T-helper 2 cell (primary cell): ENCODE data around the gene UAP1.
A peak's percentile ranks its signal among the peaks of the same experiment; 100 is the strongest.

Source experiments
- DNase-seq, 5 experiments: peaks; one replicate each; pipeline versions ENCODE4 v3.0.0 to v3.0.0-alpha.2; 2012 to 2022

UAP1 gene

DNA sequence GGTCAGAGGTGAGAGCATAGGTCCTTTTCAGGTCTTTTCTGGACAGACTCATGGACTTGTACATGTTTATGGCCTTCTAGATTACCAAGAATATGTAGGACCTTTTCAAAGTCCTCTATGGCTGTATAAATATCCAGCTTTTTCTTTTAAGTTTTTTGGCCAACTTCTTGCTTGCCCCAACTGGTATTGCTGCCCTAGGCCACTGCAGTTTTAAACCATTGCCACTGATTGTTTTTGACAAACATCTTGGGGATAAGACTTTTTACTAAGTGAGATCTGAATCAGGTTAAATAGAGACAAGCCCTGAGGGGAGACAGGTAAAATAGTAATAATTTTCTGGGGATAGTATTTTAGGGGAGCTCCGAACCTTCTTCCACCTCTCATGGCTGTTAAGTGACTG is 56.0 kb downstream of the UAP1 start:
- no peak for DNase-seq

DNA sequence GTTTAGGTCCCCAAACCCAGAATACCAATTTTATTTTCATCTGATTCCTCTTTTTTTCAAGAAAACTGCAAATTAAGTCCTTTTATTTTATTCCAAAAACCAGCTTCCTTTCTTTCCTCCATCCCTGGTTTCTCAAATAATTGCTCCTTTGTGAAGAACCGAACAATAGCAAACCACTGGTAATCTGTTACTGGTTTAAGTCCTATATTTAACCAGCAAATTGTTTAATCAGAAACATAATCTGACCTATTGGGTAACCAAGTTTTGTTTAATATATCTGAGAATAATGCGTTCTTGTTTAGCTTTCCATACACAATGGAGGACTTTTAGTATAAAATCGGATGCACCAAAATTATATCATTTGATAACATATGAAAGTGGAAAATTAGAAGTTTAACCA is 57.6 kb downstream of the UAP1 start:
- DNase-seq, result no peak

- no peak for DNase-seq
Measured at GRCh38 chr1:162621256-162621655, 59.7 kb downstream of the UAP1 start.

- no peak for DNase-seq
Measured at GRCh38 chr1:162625679-162626078, 64.2 kb downstream of the UAP1 start.

GRCh38 chr1:162626094-162626493 is 64.6 kb downstream of the UAP1 start:
- DNase-seq, result no peak

- peak in 1 of 5 experiments; percentile 52 for DNase-seq
Measured at GRCh38 chr1:162626761-162627160, 65.2 kb downstream of the UAP1 start.

GRCh38 chr1:162627662-162628296 is 66.3 kb downstream of the UAP1 start:
- peak in 1 of 5 experiments; percentile 50 for DNase-seq

DNA sequence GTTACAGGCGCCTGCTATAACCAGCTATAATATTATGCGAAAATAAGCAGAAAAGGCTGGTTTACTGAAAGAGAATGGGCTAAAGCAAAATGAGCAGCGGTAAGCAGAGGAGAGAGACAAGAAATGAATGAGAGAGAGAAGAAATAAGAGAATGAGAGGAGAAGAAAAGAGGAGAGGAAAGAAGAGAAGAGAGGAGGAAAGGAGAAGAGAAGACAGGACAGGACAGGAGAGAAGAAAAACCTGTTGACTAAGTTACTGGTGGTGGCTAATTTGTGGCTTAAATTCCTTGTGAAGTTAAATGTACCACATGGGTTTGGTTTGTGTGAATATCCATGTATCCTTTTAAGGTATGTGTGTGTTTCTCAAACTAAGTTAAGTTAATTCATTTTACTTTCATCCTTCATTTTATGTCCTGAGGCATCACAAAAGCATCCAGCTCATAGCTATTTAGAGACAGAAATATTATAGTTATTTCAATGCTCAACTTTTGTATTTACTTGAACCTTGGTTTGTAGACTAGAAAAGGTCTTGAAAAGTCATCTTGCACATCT is 67.6 kb downstream of the UAP1 start:
- DNase-seq, result no peak

GRCh38 chr1:162629651-162630050 is 68.1 kb downstream of the UAP1 start:
- DNase-seq, result no peak

DNA sequence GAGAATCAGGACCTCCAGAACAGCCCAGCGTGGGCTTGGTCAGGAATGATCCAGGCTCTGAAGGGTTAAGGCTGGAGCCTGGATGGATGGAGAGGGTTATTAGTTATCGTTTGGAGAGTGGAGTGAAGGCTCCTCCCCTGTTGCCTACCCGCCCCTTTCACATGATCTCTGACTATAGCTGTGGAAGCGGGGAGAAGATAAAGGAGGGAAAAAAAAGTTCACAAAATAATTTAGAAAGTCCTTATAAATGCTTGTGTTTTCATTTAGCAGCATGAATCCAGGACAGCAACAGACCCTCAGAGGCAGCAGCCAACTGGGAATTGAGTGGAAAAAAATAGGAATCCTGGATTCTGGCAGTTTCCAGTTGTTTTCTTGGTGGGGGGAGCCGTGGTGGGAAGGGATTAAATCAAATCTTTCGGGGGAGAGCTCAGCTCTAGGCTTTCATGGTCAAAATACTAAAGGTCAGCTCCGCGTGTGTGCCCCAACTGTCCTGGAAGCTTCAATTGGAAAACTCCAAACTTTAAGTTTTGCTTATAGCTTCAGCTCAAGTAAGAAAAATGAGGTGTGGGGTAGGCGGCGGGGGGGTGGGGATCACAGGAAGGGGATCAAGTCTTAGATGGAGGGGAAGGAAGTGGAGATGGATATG is 70.1 kb downstream of the UAP1 start:
- DNase-seq, result no peak

DNA sequence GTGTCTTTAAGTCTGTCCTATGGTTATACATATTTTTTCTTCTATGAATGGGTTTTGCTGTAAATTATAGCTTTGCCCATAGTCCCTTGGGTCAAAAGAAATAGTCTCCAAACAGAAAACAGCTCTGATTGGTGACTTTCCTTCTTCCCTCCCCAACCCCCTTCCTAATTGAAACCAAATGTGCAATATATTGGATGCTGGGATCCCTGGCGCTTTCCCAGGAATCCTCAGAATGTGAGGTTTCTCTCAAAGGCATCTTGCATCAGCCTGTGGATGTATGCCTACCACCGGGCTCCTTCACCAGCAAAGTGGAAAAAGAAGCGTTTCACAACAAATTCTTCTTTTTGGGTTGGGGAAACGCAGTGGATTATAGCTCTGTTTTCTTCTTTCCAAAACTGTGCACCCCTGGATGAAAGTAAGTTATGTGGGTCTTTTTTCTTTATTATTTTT is 70.7 kb downstream of the UAP1 start, which contains the start of gene DDR2:
DDR2 (plus strand) TSS at position 248 of the 450 bp plus-strand sequence. CDS start 86,600 bp downstream, outside the sequence.
- no peak for DNase-seq

DNA sequence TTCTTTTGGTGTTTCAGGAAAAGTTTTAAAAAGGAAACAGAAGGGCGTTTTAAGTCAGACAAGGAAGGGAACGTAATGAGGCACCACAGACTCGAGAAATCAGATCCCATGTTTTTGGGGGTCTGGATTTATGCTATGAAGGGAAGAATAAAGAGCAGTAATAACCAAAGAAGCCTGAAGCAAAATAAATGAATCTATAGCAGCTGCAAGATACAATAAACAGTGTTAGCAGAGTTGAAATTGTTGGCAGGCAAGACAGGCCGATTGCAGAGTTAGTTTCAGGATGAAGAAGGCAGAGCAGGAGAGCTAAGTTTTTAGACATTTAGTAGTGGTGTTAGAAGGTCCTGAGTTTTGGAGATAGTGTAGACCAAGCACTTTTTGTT is 71.2 kb downstream of the UAP1 start:
- no peak for DNase-seq

- DNase-seq, result no peak
Measured at GRCh38 chr1:162633081-162633762, 71.7 kb downstream of the UAP1 start.

GRCh38 chr1:162635418-162635817 is 73.9 kb downstream of the UAP1 start:
- DNase-seq, result no peak

- DNase-seq, result no peak
Measured at GRCh38 chr1:162639718-162640117, 78.2 kb downstream of the UAP1 start.

DNA sequence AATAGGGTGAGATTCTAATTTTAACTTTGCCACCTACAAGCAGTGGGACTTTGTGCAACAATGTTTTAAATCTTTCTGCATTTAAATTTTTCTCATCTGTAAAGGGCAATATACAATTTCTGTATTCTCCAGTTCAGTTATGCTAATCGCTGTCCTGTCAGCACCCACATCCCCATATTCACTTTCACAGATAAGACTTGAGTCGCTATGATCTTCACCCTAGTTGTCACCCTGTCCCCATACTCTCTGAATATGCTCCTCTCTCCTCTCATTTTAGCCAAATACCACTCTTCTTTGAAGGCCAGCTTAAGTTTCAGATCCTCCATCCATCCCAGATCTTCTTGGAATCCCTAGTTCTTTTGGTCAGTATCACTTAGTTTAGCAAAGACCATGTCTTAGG is 79.6 kb downstream of the UAP1 start:
- no peak for DNase-seq

GRCh38 chr1:162644986-162645314 is 83.4 kb downstream of the UAP1 start:
- DNase-seq, result no peak

DNA sequence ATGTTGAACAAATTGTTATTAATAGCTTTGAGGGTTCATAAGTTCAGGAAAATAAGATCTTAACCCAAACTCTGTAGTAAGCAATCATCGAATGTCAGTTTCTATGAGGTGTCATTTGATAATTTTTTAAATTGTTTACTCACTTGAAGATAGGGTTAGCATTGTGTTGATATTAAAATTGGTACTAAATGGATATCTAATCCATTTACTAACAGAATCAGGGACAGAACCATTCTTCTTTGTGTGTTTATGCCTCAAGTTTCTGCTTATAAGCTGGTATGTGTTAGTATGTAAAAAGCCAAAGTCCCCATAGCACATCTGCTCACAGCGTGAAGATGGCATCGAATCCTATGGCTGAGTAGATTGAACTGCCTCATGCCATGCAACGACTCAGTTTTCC is 84.1 kb downstream of the UAP1 start:
- DNase-seq, result no peak

DNA sequence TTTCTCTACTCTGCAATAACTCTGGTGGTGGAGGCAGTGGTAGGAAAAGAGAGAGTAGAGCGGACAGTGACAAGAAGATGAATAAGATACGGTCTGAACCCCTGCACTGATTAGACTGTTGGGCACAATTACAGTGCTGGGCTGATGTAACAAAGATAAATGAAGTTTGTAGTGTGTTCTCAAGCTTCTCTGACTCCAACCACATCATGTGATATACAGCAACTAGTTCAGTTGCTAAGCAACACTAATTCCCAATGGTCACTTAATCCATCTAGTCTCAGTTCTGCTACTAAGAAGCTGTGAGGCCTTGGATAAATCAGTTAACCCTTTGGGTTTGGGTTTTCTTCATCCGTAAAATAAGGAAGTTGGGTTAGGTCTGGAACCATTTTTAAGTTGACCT is 88.1 kb downstream of the UAP1 start:
- no peak for DNase-seq
